ENCODE data around the gene RELL2.

The RELL2 gene

DNA sequence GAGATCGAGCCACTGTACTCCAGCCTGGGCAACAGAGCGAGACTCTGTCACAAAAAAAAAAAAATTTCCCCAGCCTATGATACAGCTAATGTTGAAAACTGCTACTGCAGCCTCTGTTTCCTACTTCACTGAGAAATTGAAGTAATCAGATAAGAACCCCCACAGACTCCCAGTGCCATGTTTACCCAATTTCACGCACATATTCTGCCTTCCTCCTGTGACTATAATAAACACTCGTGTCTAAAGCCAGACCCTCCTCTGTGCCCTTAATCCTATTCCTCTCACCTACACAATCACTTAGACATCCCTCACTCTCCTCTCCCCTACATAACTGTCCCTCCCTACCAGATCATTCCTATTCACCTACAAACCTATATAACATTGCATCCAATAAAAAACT is 38.9 kb downstream of the RELL2 start:
- no peaks in the 10 kb centered on the region for H3K27me3 ChIP-seq (ENCODE audit: insufficient read depth, poor library complexity, severe bottlenecking)
- H3K4me3 ChIP-seq (replicated peaks; ENCODE audit: insufficient read depth, low read length): no peak overlapping the region
- DNase-seq (ENCODE audit: low read depth in 1 of 2, low spot score in 1 of 2): no peak
- no peak overlapping the region for H3K27ac ChIP-seq (replicated peaks)
- TF ChIP-seq, protein P1, sequence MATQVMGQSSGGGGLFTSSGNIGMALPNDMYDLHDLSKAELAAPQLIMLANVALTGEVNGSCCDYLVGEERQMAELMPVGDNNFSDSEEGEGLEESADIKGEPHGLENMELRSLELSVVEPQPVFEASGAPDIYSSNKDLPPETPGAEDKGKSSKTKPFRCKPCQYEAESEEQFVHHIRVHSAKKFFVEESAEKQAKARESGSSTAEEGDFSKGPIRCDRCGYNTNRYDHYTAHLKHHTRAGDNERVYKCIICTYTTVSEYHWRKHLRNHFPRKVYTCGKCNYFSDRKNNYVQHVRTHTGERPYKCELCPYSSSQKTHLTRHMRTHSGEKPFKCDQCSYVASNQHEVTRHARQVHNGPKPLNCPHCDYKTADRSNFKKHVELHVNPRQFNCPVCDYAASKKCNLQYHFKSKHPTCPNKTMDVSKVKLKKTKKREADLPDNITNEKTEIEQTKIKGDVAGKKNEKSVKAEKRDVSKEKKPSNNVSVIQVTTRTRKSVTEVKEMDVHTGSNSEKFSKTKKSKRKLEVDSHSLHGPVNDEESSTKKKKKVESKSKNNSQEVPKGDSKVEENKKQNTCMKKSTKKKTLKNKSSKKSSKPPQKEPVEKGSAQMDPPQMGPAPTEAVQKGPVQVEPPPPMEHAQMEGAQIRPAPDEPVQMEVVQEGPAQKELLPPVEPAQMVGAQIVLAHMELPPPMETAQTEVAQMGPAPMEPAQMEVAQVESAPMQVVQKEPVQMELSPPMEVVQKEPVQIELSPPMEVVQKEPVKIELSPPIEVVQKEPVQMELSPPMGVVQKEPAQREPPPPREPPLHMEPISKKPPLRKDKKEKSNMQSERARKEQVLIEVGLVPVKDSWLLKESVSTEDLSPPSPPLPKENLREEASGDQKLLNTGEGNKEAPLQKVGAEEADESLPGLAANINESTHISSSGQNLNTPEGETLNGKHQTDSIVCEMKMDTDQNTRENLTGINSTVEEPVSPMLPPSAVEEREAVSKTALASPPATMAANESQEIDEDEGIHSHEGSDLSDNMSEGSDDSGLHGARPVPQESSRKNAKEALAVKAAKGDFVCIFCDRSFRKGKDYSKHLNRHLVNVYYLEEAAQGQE (IDR thresholded peaks at IDR 0.05; ENCODE audit: insufficient replicate concordance, low read depth): no peak
- TF ChIP-seq GABPA (IDR thresholded peaks at IDR 0.05; ENCODE audit: low read depth) (no peak), POLR2AphosphoS5 (IDR thresholded peaks at IDR 0.05; ENCODE audit: low read depth) (no peak), SPI1 (IDR thresholded peaks at IDR 0.05; ENCODE audit: borderline replicate concordance, low read depth) (no peak), CTCF (IDR thresholded peaks at IDR 0.05; ENCODE audit: insufficient read depth, low read length) (no peak)

DNA sequence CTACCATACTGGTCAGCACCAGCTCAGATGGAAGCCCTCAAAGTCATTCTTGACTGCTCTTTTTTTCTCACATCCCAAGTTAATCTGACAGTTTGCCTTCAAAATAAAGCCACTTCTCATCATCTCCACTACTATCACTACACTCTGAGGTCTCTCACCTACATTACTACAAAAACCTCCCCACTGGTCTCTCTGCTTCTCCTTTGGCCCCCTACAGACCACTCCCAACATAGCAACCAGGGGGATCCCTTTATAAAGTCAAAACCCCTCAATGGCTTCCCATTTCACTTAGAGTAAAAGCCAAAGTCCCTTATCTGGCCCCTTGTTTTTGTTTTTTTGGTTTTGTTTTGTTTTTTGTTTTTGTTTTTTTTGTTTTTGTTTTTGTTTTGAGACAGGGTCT is 40.6 kb downstream of the RELL2 start:
- no peak for DNase-seq (ENCODE audit: low read depth in 1 of 2, low spot score in 1 of 2)
- no peak for TF ChIP-seq GABPA (IDR thresholded peaks at IDR 0.05; ENCODE audit: low read depth)
- TF ChIP-seq SPI1 (IDR thresholded peaks at IDR 0.05; ENCODE audit: borderline replicate concordance, low read depth): no peak
- no peak for TF ChIP-seq CTCF (IDR thresholded peaks at IDR 0.05; ENCODE audit: insufficient read depth, low read length)
- TF ChIP-seq, protein P1 (IDR thresholded peaks at IDR 0.05; ENCODE audit: insufficient replicate concordance, low read depth): no peak
- no peak for TF ChIP-seq POLR2AphosphoS5 (IDR thresholded peaks at IDR 0.05; ENCODE audit: low read depth)
- no peaks in the 10 kb centered on the region for H3K27me3 ChIP-seq (ENCODE audit: insufficient read depth, poor library complexity, severe bottlenecking)
- no peak overlapping the region for H3K27ac ChIP-seq (replicated peaks)
- no peak overlapping the region for H3K4me3 ChIP-seq (replicated peaks; ENCODE audit: insufficient read depth, low read length)

GRCh38 chr5:141680178-141680577 is 43.4 kb downstream of the RELL2 start:
- Histone ChIP-seq H3K4me3 (replicated peaks; ENCODE audit: insufficient read depth, low read length) (no peak overlapping the region), H3K27me3 (ENCODE audit: insufficient read depth, poor library complexity, severe bottlenecking) (no peaks in the 10 kb centered on the region), H3K27ac (replicated peaks) (no peak overlapping the region)
- TF ChIP-seq, protein P1 (IDR thresholded peaks at IDR 0.05; ENCODE audit: insufficient replicate concordance, low read depth): no peak
- TF ChIP-seq CTCF (IDR thresholded peaks at IDR 0.05; ENCODE audit: insufficient read depth, low read length): no peak
- no peak for TF ChIP-seq GABPA (IDR thresholded peaks at IDR 0.05; ENCODE audit: low read depth)
- TF ChIP-seq POLR2AphosphoS5 (IDR thresholded peaks at IDR 0.05; ENCODE audit: low read depth): no peak
- no peak for TF ChIP-seq SPI1 (IDR thresholded peaks at IDR 0.05; ENCODE audit: borderline replicate concordance, low read depth)
- DNase-seq (ENCODE audit: low read depth in 1 of 2, low spot score in 1 of 2): no peak
